Trophoblast cell (in vitro differentiated cells and primary cell): ENCODE measurements around the gene TTN.

Experiments
- DNase-seq, 2 donors: peaks; one replicate each; pipeline ENCODE4 v3.0.0-alpha.2; 2016
- H2AFZ ChIP-seq: 2 replicates; pipeline ENCODE4 v1.6.1; 2013; ENCODE audit warnings: low read length, moderate library complexity, mild to moderate bottlenecking; ENCODE audit not compliant: insufficient read depth, poor library complexity
- H2AK5ac ChIP-seq: 2 replicates; pipeline ENCODE4 v1.6.1; 2013; ENCODE audit warnings: mild to moderate bottlenecking, low read length
- H2BK120ac ChIP-seq: 2 replicates; pipeline ENCODE4 v1.6.1; 2013; ENCODE audit warnings: low read length, mild to moderate bottlenecking, moderate library complexity; ENCODE audit not compliant: insufficient read depth, poor library complexity
- H2BK12ac ChIP-seq: 2 replicates; pipeline ENCODE4 v1.6.1; 2013; ENCODE audit warnings: mild to moderate bottlenecking, low read length, moderate library complexity
- H2BK5ac ChIP-seq: 2 replicates; pipeline ENCODE4 v1.6.1; 2013; ENCODE audit warnings: low read length, low read depth, moderate library complexity, mild to moderate bottlenecking; ENCODE audit not compliant: poor library complexity
- H3K14ac ChIP-seq: 2 replicates; pipeline ENCODE4 v1.6.1; 2013; ENCODE audit warnings: mild to moderate bottlenecking, low read length
- H3K18ac ChIP-seq: 2 replicates; pipeline ENCODE4 v1.6.1; 2013; ENCODE audit warnings: mild to moderate bottlenecking, low read length
- H3K23ac ChIP-seq: 2 replicates; pipeline ENCODE4 v1.6.1; 2013; ENCODE audit warnings: low read length
- H3K27ac ChIP-seq: 2 replicates; pipeline ENCODE4 v1.5.1; 2013; ENCODE audit warnings: low read depth, mild to moderate bottlenecking, inconsistent platforms, low read length, moderate library complexity
- H3K27me3 ChIP-seq: 2 replicates; pipeline ENCODE4 v1.6.1; 2013; ENCODE audit warnings: inconsistent platforms, mild to moderate bottlenecking, low read length, moderate library complexity; ENCODE audit not compliant: insufficient read depth
- H3K36me3 ChIP-seq, 2 experiments: 1 replicate in 1 of 2; 2 replicates in 1 of 2; pipeline ENCODE4 v1.6.1; 2013; ENCODE audit warnings: low read length in 2 of 2, mild to moderate bottlenecking in 2 of 2, moderate library complexity in 1 of 2; ENCODE audit not compliant: insufficient read depth in 2 of 2, control insufficient read depth in 1 of 2
- H3K4ac ChIP-seq: 2 replicates; pipeline ENCODE4 v1.6.1; 2013; ENCODE audit warnings: low read depth, mild to moderate bottlenecking, low read length, moderate library complexity
- H3K4me1 ChIP-seq, 2 experiments: 1 replicate in 1 of 2; 2 replicates in 1 of 2; pipeline ENCODE4 v1.6.1; 2013; ENCODE audit warnings: low read length in 2 of 2, mild to moderate bottlenecking in 2 of 2, moderate library complexity in 1 of 2; ENCODE audit not compliant: insufficient read depth in 2 of 2, control insufficient read depth in 1 of 2
- H3K4me2 ChIP-seq: 2 replicates; pipeline ENCODE4 v1.6.1; 2013; ENCODE audit warnings: inconsistent platforms, mild to moderate bottlenecking, low read length, moderate library complexity
- H3K4me3 ChIP-seq: 2 replicates; pipeline ENCODE4 v1.5.1; 2013; ENCODE audit warnings: mild to moderate bottlenecking, low read depth, low read length, inconsistent platforms
- H3K79me1 ChIP-seq: one replicate; pipeline ENCODE4 v1.6.1; 2013; ENCODE audit warnings: low read length
- H3K79me2 ChIP-seq: 2 replicates; pipeline ENCODE4 v1.6.1; 2013; ENCODE audit warnings: low read length, mild to moderate bottlenecking; ENCODE audit not compliant: control insufficient read depth, insufficient read depth, poor library complexity
- H3K9ac ChIP-seq: 2 replicates; pipeline ENCODE4 v1.6.1; 2013; ENCODE audit warnings: mild to moderate bottlenecking, low read length
- H3K9me3 ChIP-seq: 2 replicates; pipeline ENCODE4 v1.6.1; 2013; ENCODE audit warnings: low read depth, mild to moderate bottlenecking, control low read depth, inconsistent platforms, low read length; ENCODE audit not compliant: insufficient read depth
- H4K12ac ChIP-seq: 2 replicates; pipeline ENCODE4 v1.6.1; 2013; ENCODE audit warnings: low read depth, mild to moderate bottlenecking, low read length, moderate library complexity
- H4K8ac ChIP-seq: 2 replicates; pipeline ENCODE4 v1.6.1; 2013; ENCODE audit warnings: low read depth, mild to moderate bottlenecking, low read length, moderate library complexity
- H4K91ac ChIP-seq: one replicate; pipeline ENCODE4 v1.6.1; 2013; ENCODE audit warnings: low read depth, mild to moderate bottlenecking, low read length, moderate library complexity
- WGBS: extraction: QIAGEN DNeasy Blood & Tissue Kit; methylation state at CpG from one replicate; pipeline ENCODE4 v1.1.7; 2013; ENCODE audit warnings: missing lambda C conversion rate; ENCODE audit not compliant: insufficient read length, insufficient coverage; ENCODE audit errors: extremely low coverage; 5-methylcytosine and 5-hydroxymethylcytosine counted together

TTN gene

GRCh38 chr2:178761759-178762371, 45.4 kb downstream of the TTN start:
- Histone ChIP-seq H2AFZ (no peak overlapping the region), H3K27ac (no peak overlapping the region), H4K8ac (no peak overlapping the region), H3K9ac (no peak overlapping the region), H3K4me3 (no peak overlapping the region), H2AK5ac (no peak overlapping the region), H3K14ac (no peak overlapping the region), H4K12ac (no peak overlapping the region), H2BK5ac (no peak overlapping the region), H3K23ac (no peak overlapping the region), H4K91ac (no peak overlapping the region), H3K79me1 (no peaks in the 10 kb centered on the region), H3K36me3 (no peaks in the 10 kb centered on the region), H3K79me2 (no peaks in the 10 kb centered on the region), H3K4ac (no peak overlapping the region), H3K4me1 (no peaks in the 10 kb centered on the region), H3K4me2 (no peak overlapping the region), H3K18ac (no peak overlapping the region), H2BK12ac (no peak overlapping the region), H2BK120ac (no peak overlapping the region), H3K9me3 (no peaks in the 10 kb centered on the region), H3K27me3 (no peaks in the 10 kb centered on the region)
- DNase-seq: peak; percentile 12 to 77
- no CpG with 5 or more reads among the region's 2 CpGs for WGBS

- no CpG with 5 or more reads among the region's 2 CpGs for WGBS
- H3K79me2 ChIP-seq: no peaks in the 10 kb centered on the region
- DNase-seq: peak; percentile 11 to 66
- no peak overlapping the region for H3K4me2 ChIP-seq
- H3K4ac ChIP-seq: no peak overlapping the region
- no peak overlapping the region for H3K18ac ChIP-seq
- H3K14ac ChIP-seq: no peak overlapping the region
- H3K4me1 ChIP-seq: no peaks in the 10 kb centered on the region
- H2BK12ac ChIP-seq: no peak overlapping the region
- no peak overlapping the region for H4K91ac ChIP-seq
- no peaks in the 10 kb centered on the region for H3K79me1 ChIP-seq
- H2AFZ ChIP-seq: no peak overlapping the region
- H3K23ac ChIP-seq: no peak overlapping the region
- no peak overlapping the region for H3K9ac ChIP-seq
- no peak overlapping the region for H3K27ac ChIP-seq
- no peak overlapping the region for H3K4me3 ChIP-seq
- no peak overlapping the region for H4K12ac ChIP-seq
- no peaks in the 10 kb centered on the region for H3K36me3 ChIP-seq
- no peak overlapping the region for H4K8ac ChIP-seq
- H2AK5ac ChIP-seq: no peak overlapping the region
- H3K9me3 ChIP-seq: no peaks in the 10 kb centered on the region
- H3K27me3 ChIP-seq: no peaks in the 10 kb centered on the region
- no peak overlapping the region for H2BK5ac ChIP-seq
- no peak overlapping the region for H2BK120ac ChIP-seq
Measured at GRCh38 chr2:178756843-178757242, 50.4 kb downstream of the TTN start.

GRCh38 chr2:178756343-178756742, 50.9 kb downstream of the TTN start:
- Histone ChIP-seq H3K4me3 (no peak overlapping the region), H2BK120ac (no peak overlapping the region), H3K36me3 (no peaks in the 10 kb centered on the region), H4K8ac (no peak overlapping the region), H3K14ac (no peak overlapping the region), H4K91ac (no peak overlapping the region), H2AK5ac (no peak overlapping the region), H4K12ac (no peak overlapping the region), H3K79me2 (no peaks in the 10 kb centered on the region), H2AFZ (no peak overlapping the region), H3K9ac (no peak overlapping the region), H3K9me3 (no peaks in the 10 kb centered on the region), H3K27ac (no peak overlapping the region), H3K18ac (no peak overlapping the region), H3K23ac (no peak overlapping the region), H3K4me1 (no peaks in the 10 kb centered on the region), H2BK12ac (no peak overlapping the region), H3K27me3 (no peaks in the 10 kb centered on the region), H3K79me1 (no peaks in the 10 kb centered on the region), H3K4me2 (no peak overlapping the region), H3K4ac (no peak overlapping the region), H2BK5ac (no peak overlapping the region)
- no CpG with 5 or more reads among the region's 7 CpGs for WGBS
- peak in 1 of 2 donors; percentile 17 for DNase-seq

- Histone ChIP-seq H2BK120ac (no peak overlapping the region), H3K14ac (no peak overlapping the region), H2BK12ac (no peak overlapping the region), H3K23ac (no peak overlapping the region), H3K18ac (no peak overlapping the region), H2AFZ (no peak overlapping the region), H3K4me1 (no peaks in the 10 kb centered on the region), H3K4me2 (no peak overlapping the region), H2BK5ac (no peak overlapping the region), H3K27me3 (no peaks in the 10 kb centered on the region), H3K36me3 (no peaks in the 10 kb centered on the region), H3K9me3 (no peaks in the 10 kb centered on the region), H3K79me1 (no peaks in the 10 kb centered on the region), H4K8ac (no peak overlapping the region), H2AK5ac (no peak overlapping the region), H3K4me3 (no peak overlapping the region), H3K4ac (no peak overlapping the region), H3K79me2 (no peaks in the 10 kb centered on the region), H4K12ac (no peak overlapping the region), H3K27ac (no peak overlapping the region), H4K91ac (no peak overlapping the region), H3K9ac (no peak overlapping the region)
- no peak for DNase-seq
Measured at GRCh38 chr2:178747767-178748166, 59.5 kb downstream of the TTN start.
